Femur (tissue), 1 donor: ENCODE measurements around the gene WDR87.
"Not testable (repeated sequence)": the region's sequence is repeated elsewhere in the genome, so short reads cannot be mapped to it uniquely, and the experiment has no call there.

Experiments used
- DNase-seq: peaks from one replicate; pipeline ENCODE4 v3.0.0-alpha.2; 2017

WDR87 gene

GRCh38 chr19:37874784-37875183 lies 31.6 kb downstream of the WDR87 start:
- DNase-seq: no peak

GRCh38 chr19:37872383-37872782 lies 34.0 kb downstream of the WDR87 start:
- no peak for DNase-seq

GRCh38 chr19:37869766-37870340 lies 36.5 kb downstream of the WDR87 start:
- DNase-seq: no peak

GRCh38 chr19:37867831-37868230 lies 38.6 kb downstream of the WDR87 start:
- no peak for DNase-seq

- DNase-seq: not testable (repeated sequence)
Observed at GRCh38 chr19:37865930-37866329, 40.5 kb downstream of the WDR87 start.

GRCh38 chr19:37864501-37864900 lies 41.9 kb downstream of the WDR87 start:
- no peak for DNase-seq

- peak; percentile 88 for DNase-seq
Observed at GRCh38 chr19:37855098-37855497, 51.3 kb downstream of the WDR87 start.

- DNase-seq: no peak
Observed at GRCh38 chr19:37845932-37846331, 60.5 kb downstream of the WDR87 start.
